ENCODE data around the gene ULK4. TPM values are rescaled to one million over a fixed set of nuclear protein-coding genes. Genes with fewer than 3 reads are reported as not detected.

ULK4 gene
- total and polyA plus RNA-seq, 12 donors: 1.6 to 24.5 (median 6.9) TPM

- intact Hi-C loops (cut with DNase I): no loop called here
- TF ChIP-seq POLR2A (IDR thresholded peaks at IDR 0.05) (no peak), CTCF (IDR thresholded peaks at IDR 0.05) (no peak)
- Histone ChIP-seq H3K4me1 (replicated peaks in 1 of 2) (no peaks in the 10 kb centered on the region), H3K4me3 (no peak overlapping the region), H3K36me3 (replicated peaks in 1 of 2) (no peaks in the 10 kb centered on the region), H3K9me3 (replicated peaks in 1 of 3) (no peaks in the 10 kb centered on the region), H3K27me3 (no peaks in the 10 kb centered on the region), H3K27ac (no peak overlapping the region)
- WGBS, 4 donors: 93 to 98% (median 96%) methylated on average over 4 of the region's 4 CpGs
- no peak for DNase-seq
These were observed 476.4 kb downstream of the ULK4 start for GRCh38 chr3:41485484-41485883.

DNA sequence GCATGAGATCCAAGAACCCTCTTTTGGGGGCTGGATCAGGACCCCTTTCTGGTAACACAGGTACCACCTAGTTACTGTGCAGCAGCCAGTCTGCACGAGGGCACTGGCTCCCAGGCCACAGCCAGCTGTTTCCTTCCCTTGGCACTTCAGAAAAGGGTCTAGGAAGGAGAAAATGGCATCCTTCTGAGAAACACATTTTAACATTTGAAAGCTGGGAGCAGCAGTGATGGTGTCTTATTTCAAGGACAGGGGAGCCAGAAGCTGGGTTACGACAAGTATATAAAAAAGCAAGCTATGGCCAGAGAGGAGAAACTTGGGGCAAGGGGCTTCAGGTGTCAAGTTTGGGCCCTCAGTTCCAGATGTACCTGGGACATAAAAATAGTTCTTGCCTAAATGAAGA lies 479.8 kb downstream of the ULK4 start:
- Histone ChIP-seq H3K4me3 (no peak overlapping the region), H3K4me1 (replicated peaks in 1 of 2) (no peaks in the 10 kb centered on the region), H3K36me3 (replicated peaks in 1 of 2) (no peaks in the 10 kb centered on the region), H3K27ac (no peak overlapping the region), H3K27me3 (no peaks in the 10 kb centered on the region), H3K9me3 (replicated peaks in 1 of 3) (no peaks in the 10 kb centered on the region)
- WGBS, 4 donors: 68 to 84% (median 76%) methylated on average over 2 of the region's 2 CpGs
- intact Hi-C loops (cut with DNase I): no loop called here
- TF ChIP-seq POLR2A (IDR thresholded peaks at IDR 0.05) (no peak), CTCF (IDR thresholded peaks at IDR 0.05) (no peak)
- DNase-seq: no peak

GRCh38 chr3:41478278-41478677 lies 483.6 kb downstream of the ULK4 start:
- 66 to 83% (median 76%) methylated on average over 1 of the region's 1 CpG for WGBS, 4 donors

GRCh38 chr3:41477399-41478014 lies 484.4 kb downstream of the ULK4 start:
- WGBS, 4 donors: 91 to 94% (median 93%) methylated on average over 2 of the region's 2 CpGs
- Histone ChIP-seq H3K27ac (no peak overlapping the region), H3K36me3 (replicated peaks in 1 of 2) (no peaks in the 10 kb centered on the region), H3K4me1 (replicated peaks in 1 of 2) (no peaks in the 10 kb centered on the region), H3K9me3 (replicated peaks in 1 of 3) (peaks cover 0 to 4% (median 0%) of the 10 kb centered on the region in 3 donors), H3K4me3 (no peak overlapping the region), H3K27me3 (no peaks in the 10 kb centered on the region)
- DNase-seq: no peak
- intact Hi-C loops (cut with DNase I): no loop called here
- TF ChIP-seq CTCF (IDR thresholded peaks at IDR 0.05) (no peak), POLR2A (IDR thresholded peaks at IDR 0.05) (no peak)

More at GRCh38 chr3:41478278-41478677, 483.6 kb downstream of the ULK4 start:
- intact Hi-C loops (cut with DNase I): no loop called here
- Histone ChIP-seq H3K9me3 (replicated peaks in 1 of 3) (peaks cover 0 to 4% (median 0%) of the 10 kb centered on the region in 3 donors), H3K27ac (no peak overlapping the region), H3K36me3 (replicated peaks in 1 of 2) (no peaks in the 10 kb centered on the region), H3K4me3 (no peak overlapping the region), H3K4me1 (replicated peaks in 1 of 2) (no peaks in the 10 kb centered on the region), H3K27me3 (no peaks in the 10 kb centered on the region)
- TF ChIP-seq CTCF (IDR thresholded peaks at IDR 0.05) (no peak), POLR2A (IDR thresholded peaks at IDR 0.05) (no peak)
- DNase-seq: no peak
